GM12891 (cell line): ENCODE measurements around the gene SMTNL1.

Experiments used
- DNase-seq: peaks from one replicate; pipeline ENCODE4 v3.0.0; 2011; ENCODE audit warnings: low spot score; ENCODE audit not compliant: insufficient read length
- FAIRE-seq: peaks from 2 replicates; lab custom pipeline; 2011; peaks lifted over from hg19 to GRCh38; lab: Jason Lieb, UNC
- PAX5 ChIP-seq: IDR thresholded peaks from 2 replicates; pipeline ENCODE4 v1.6.1; 2011; ENCODE audit warnings: low read length, moderate library complexity, mild to moderate bottlenecking; ENCODE audit not compliant: insufficient read depth, severe bottlenecking
- POLR2A ChIP-seq: IDR thresholded peaks from 2 replicates; pipeline ENCODE4 v1.6.1; 2011; ENCODE audit warnings: low read depth, low read length, control low read depth
- POLR2AphosphoS5 ChIP-seq: IDR thresholded peaks from 2 replicates; pipeline ENCODE4 v1.6.1; 2011; ENCODE audit warnings: low read depth, low read length, control low read depth
- POU2F2 ChIP-seq: IDR thresholded peaks from 2 replicates; pipeline ENCODE4 v1.6.1; 2011; ENCODE audit warnings: low read depth, mild to moderate bottlenecking, control low read depth, low read length, moderate library complexity
- SPI1 ChIP-seq: IDR thresholded peaks from 2 replicates; pipeline ENCODE4 v1.6.1; 2011; ENCODE audit warnings: low read depth, low read length, control low read depth
- TAF1 ChIP-seq: IDR thresholded peaks from 2 replicates; pipeline ENCODE4 v1.6.1; 2011; ENCODE audit warnings: low read depth, low read length, control low read depth

Gene SMTNL1

GRCh38 chr11:57562596-57562995, 25.2 kb downstream of the SMTNL1 start:
- TF ChIP-seq POU2F2, result no peak
- DNase-seq (no peak), FAIRE-seq (no peak)

- peak; percentile 37 for DNase-seq
- FAIRE-seq, result peak; percentile 87
- TF ChIP-seq SPI1, result peak; percentile 62
- TF ChIP-seq POLR2A, result peak; percentile 33; the same call in 1 of the 2 replicates
- no peak for TF ChIP-seq POLR2AphosphoS5
- TF ChIP-seq PAX5, result no peak
- no peak for TF ChIP-seq POU2F2
- TF ChIP-seq TAF1, result no peak
These were observed 28.9 kb downstream of the SMTNL1 start for GRCh38 chr11:57566005-57566904.

GRCh38 chr11:57566905-57567514, 29.6 kb downstream of the SMTNL1 start:
- TF ChIP-seq PAX5, result no peak
- no peak for TF ChIP-seq POLR2AphosphoS5
- TF ChIP-seq POLR2A, result no peak
- no peak for TF ChIP-seq TAF1
- TF ChIP-seq POU2F2, result no peak
- no peak for TF ChIP-seq SPI1
- no peak for DNase-seq
- FAIRE-seq, result peak; percentile 20

GRCh38 chr11:57567515-57568329, 30.3 kb downstream of the SMTNL1 start, which contains the start of gene UBE2L6:
UBE2L6 (minus strand) TSS chr11:57567672; CDS start chr11:57567611, 61 bp downstream.
- FAIRE-seq (peak; percentile 90), DNase-seq (peak; percentile 75)
- TF ChIP-seq POLR2AphosphoS5, result no peak
- no peak for TF ChIP-seq SPI1
- no peak for TF ChIP-seq POU2F2
- no peak for TF ChIP-seq POLR2A
- TF ChIP-seq TAF1, result peak; percentile 29; the same call in 1 of the 2 replicates
- no peak for TF ChIP-seq PAX5

- no peak for DNase-seq
- FAIRE-seq, result no peak
- TF ChIP-seq POLR2AphosphoS5 (no peak), SPI1 (no peak), POLR2A (no peak), PAX5 (no peak)
These were observed 31.0 kb downstream of the SMTNL1 start for GRCh38 chr11:57568330-57568766.

- TF ChIP-seq SPI1, result no peak
- no peak for TF ChIP-seq TAF1
- no peak for TF ChIP-seq PAX5
- TF ChIP-seq POLR2AphosphoS5, result no peak
- TF ChIP-seq POLR2A, result no peak
- TF ChIP-seq POU2F2, result no peak
- FAIRE-seq (no peak), DNase-seq (no peak)
These were observed 34.2 kb downstream of the SMTNL1 start for GRCh38 chr11:57571606-57572005.

- DNase-seq, result no peak
- TF ChIP-seq POLR2AphosphoS5, result no peak
- no peak for TF ChIP-seq TAF1
- TF ChIP-seq SPI1, result no peak
- no peak for TF ChIP-seq POU2F2
- TF ChIP-seq PAX5, result no peak
- TF ChIP-seq POLR2A, result no peak
These were observed 36.7 kb downstream of the SMTNL1 start for GRCh38 chr11:57574061-57574460.

GRCh38 chr11:57584341-57584740, 46.9 kb downstream of the SMTNL1 start:
- no peak for DNase-seq
- FAIRE-seq, result no peak
- TF ChIP-seq PAX5, result no peak
- no peak for TF ChIP-seq POLR2AphosphoS5
- no peak for TF ChIP-seq SPI1
- no peak for TF ChIP-seq POLR2A
- TF ChIP-seq POU2F2, result no peak
- no peak for TF ChIP-seq TAF1

More at GRCh38 chr11:57574061-57574460, 36.7 kb downstream of the SMTNL1 start:
- FAIRE-seq, result no peak

- peak; percentile 43 for FAIRE-seq
- no peak for DNase-seq
- no peak for TF ChIP-seq SPI1
- no peak for TF ChIP-seq POLR2AphosphoS5
- TF ChIP-seq PAX5, result no peak
- TF ChIP-seq POLR2A, result no peak
- TF ChIP-seq TAF1, result no peak
- TF ChIP-seq POU2F2, result no peak
These were observed 47.9 kb downstream of the SMTNL1 start for GRCh38 chr11:57585301-57585700.
